T-helper 2 cell (primary cell): ENCODE measurements around the gene MLLT3.

Source experiments
- DNase-seq, 5 experiments: peaks; one replicate each; pipeline versions ENCODE4 v3.0.0 to v3.0.0-alpha.2; 2012 to 2022

MLLT3 gene

DNA sequence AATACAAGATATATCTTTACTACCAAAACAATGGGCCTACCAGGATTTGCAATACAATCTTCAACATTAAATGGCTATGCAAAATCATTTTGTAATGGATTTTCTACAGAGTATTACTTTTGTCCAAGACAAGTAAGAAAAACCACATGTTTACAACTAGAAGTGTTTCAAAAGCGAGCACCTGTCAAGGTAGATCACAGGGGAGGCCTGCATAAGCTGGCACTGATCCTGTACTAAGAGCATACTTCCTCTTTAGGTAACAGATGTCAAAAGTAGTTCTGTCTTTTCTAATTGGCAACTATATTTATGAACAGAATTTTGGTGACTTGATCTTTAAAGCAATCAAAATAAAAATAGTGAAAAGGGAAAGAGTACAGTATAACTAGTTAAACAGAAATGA lies 249.0 kb downstream of the MLLT3 start:
- no peak for DNase-seq

DNA sequence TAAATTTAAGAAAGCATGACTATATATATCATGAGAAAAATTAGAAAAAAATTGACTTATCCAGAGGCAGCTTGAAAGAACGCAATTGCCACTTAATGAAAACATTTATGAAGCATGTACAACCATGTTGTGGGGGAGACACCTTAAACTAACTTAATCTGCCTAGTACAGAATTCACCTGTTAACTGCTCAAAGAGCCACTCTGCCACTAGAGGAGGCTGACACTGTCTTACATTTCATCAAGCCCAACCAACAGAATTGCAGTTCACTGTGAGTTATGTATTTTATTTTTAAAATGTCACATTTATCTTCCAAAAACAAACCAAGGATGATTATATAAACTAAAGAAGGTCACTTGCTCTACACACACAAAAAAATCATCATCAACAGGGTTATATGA lies 252.9 kb downstream of the MLLT3 start:
- no peak for DNase-seq

DNA sequence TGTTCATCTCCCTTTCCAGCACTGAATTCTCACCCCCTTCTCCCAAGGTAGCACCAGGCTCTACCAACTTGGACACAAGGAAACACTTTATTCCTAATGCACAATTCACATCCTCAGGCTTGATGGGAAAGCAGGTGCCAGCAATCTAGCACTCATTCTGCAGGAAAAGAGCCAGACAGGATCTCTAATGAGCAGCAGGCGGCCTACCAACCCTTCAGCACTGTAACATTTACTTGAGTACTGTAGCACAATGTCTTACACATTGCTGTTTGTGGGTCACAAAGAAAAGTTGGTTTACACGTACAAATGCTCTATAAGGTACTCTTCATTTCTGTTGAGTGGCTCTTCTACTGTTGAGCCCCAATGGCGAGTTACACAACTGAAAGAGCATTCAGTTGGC lies 254.4 kb downstream of the MLLT3 start:
- DNase-seq = no peak

DNA sequence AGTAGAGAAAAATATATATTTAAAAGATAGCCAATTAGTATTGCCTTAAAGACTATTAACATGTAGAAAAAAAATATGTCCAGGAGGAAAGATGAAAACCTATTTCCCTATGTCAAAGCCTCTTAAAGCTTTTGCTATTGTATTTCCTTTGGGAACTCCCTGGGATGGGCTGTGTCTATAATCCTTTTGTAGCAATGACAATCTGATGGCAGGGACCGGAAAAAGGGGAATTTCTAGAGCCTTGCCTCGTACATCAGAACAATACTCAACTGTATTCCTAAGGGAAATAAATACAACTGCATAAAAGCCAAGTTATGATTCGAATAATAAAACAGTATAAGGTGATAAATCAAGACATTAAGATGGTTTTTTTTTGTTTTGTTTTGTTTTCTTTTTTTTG lies 257.3 kb downstream of the MLLT3 start:
- no peak for DNase-seq

DNA sequence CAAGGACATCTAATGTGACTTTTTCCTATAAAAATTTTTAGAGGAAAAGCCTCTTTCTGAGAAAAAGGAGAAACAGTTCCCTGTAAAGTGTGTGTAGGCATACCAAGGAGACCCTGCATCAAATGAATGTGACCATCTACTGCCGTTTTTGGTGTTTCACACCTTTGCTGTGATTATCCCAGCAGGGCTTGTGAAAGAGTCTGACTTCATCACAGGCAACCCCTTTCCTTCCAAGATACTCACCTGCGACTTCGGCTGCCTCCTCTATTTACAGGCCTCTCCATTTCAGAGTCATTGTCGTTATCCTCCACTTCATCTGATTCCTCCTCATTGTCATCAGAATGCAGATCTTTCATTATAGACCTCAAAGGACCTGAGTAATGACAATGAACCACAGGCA lies 259.1 kb downstream of the MLLT3 start:
- DNase-seq = no peak

DNA sequence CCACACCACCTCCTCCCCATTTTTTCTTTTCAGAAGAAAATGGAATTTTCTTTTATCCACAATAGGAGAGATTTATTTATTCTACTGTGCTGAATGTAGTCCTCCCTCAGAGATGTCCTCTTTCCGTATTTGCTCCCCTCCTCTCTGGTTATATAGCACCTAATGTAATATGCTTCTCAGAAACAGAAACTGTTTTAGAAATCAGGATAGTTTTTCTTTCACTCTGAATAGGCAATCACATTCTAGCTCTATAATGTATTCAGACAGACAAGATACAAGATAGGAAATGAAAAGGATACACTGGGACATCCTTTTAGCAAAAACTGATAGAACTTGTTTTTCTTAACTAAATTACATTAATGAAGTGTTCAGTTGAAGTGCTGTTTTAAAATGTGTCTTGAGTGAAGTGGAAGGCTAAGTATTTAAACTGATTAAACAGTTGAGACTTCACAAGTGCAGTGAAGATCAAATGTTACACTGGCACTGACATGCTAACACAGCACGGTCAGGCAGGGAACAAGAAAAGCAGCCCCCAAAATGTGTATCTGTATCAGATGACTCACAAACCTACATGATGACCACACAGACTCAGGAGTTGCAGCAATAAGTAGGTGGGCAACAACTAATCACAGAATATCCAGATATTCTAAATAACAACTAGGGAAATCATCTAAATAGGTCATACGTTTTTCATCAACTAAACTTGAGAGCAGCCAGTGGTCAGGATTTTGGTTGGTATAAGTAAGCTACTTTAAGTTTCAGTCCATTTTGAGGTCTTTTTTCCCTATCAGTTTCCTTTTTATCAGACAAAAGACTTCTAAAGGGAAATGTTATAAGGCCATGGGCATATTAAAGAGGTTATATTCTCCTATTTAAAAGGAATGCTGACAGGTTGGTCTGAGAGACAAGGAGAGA lies 260.4 kb downstream of the MLLT3 start:
- DNase-seq = peak in 1 of 5 experiments; percentile 17

DNA sequence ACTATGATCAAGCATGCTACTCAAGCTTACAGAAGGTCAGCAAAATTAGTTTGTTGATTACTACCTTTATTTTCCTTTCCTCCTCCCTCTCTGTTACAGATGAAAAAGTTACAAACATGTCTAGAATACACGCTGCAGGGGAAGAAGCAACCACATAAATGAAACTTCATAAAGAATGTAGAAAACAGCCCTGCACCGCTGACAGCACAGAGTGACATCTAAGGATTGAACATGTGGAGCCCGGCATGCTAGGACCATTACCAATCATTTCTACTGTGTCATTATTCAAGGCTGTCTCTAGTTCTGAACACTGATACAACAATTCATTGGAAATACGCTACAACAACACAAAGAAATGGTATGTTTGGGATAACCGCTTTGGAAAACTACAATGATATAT lies 261.1 kb downstream of the MLLT3 start:
- DNase-seq = no peak

DNA sequence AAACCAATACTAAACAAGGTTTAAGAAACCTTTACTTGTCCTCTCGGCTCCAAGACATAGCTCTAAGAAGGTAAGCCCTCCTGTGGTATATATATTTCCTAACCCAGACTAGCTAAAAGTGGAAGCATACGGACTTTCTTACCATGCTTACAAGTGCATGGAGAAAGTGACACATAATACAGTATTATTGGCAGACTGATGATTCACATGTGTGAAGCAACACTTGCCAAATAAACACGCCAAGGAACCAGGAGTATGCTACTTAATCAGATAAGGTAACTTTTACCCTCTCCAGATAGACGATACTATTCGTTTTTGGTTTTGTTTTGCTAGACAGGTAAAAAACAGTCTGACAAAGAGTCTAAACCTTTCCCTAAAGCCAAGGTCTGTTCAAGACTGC lies 264.1 kb downstream of the MLLT3 start:
- peak in 1 of 5 experiments; percentile 30 for DNase-seq

DNA sequence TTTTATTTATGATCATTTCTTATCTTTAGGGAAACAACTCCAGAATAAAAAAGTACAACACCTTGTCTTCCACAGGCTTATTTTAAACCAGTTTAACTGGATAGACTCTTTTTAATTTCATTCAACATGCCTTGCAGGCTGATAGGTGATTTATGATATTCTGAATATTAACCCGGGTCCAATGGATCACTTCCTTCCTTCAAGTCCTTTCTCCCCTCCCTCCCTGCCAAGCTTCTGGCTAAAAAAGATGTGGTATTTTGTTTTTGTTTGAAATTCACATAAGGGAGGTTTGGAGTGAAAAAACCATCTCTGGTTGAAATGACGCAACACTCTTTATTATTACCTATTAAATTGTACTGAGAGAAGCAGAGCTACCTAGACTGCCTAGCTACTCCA lies 265.3 kb downstream of the MLLT3 start:
- no peak for DNase-seq

DNA sequence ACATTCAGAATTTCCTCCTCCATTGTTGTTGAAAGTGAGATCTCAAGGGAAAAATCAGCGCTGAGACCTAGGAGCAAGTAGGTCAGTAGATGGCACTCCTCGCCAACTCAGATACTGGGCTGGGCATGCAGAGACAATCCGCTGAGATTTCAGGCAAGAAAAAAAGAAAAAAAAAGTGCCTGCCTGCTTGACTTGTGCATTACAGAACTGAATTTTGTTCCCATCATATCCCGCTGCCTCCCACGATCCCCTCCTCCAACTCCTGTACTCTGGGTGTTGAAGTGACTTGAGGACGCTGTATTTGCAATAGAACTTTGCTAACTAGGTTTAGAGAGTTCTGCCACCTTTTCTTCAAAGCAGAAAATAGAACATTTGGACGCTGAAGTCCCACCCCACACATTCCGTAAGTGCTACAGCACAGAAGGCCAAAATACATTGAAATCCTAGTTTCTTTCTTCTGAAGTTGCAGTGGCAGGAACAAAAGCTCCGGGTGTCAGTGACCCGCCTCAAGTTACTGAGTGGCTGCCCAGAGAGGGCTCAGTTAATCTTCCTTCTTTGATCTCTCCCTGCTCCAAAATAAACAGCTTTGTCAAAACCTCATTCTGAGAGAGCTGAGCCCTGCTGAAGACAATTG lies 265.8 kb downstream of the MLLT3 start:
- DNase-seq = peak in 3 of 5 experiments; percentile 8 to 70 (median 9)

DNA sequence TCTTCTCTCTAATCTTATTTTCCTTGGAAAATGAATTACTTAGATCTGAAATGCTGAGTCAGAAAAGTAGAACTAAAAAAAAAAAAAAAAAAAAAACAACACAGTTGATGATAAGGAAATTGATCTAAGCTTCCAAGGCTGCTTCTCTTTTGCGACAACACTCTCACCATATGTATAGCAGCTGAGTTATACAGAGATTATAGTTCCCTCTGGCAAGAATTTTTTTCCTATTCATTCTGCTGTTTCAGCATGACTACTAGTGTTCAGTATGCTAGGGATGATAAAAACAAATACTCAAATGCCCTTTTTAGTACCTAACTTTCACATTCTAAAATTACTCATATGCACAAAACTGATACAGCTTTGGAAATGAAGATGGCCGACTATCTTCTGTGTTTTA lies 267.3 kb downstream of the MLLT3 start:
- DNase-seq = peak in 1 of 5 experiments; percentile 39

DNA sequence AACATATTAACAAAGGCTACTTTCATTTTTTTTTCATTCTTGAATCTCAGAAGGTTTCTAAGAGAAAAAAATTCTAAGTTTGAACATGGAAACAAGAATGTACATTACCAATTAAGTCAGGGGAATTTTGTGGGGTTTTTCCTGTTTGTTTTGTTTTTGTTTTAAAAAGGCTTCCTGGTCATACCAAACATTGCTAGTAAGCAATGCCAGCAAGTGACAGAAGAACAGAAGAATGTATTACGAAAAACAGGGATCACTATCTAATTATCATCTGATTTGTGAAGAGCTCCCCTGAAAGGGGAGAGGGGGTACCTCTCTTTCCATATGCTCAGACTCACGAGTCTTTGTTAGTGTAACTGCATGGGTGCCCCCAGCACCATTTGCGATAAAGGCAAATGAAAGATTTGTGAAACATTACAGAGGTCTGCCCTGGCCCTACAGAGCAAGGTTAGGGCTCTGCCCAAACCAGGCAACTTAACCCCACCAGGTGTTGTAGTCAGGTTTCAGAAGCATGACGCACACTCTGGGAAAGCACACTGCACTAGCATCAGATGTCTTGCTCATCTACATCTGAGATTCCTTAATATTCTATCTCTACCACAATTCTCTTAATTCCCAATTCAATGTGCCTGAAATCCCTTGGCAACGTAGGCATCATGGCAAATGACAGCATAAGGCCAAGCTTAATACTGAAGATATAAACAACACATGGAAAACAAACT lies 268.2 kb downstream of the MLLT3 start:
- DNase-seq = no peak

DNA sequence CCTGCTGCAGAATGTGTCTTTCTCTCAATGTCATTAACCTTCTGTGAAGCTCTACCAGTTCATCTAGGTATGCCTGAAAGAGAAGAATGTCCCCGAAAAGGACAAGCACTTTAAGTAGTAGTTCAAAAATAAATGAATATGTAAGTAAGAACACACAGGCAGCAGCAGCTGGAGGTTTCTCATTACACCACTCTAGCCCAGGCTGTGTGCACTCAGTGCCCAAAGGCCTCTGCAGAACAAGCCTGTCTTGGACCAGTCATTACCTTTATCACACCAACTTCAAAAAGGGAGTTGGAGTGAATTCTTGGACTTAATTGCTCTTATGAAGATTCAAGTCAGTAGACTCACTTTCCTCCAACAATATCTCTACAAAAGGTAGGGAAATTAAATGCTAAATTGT lies 268.8 kb downstream of the MLLT3 start:
- no peak for DNase-seq

DNA sequence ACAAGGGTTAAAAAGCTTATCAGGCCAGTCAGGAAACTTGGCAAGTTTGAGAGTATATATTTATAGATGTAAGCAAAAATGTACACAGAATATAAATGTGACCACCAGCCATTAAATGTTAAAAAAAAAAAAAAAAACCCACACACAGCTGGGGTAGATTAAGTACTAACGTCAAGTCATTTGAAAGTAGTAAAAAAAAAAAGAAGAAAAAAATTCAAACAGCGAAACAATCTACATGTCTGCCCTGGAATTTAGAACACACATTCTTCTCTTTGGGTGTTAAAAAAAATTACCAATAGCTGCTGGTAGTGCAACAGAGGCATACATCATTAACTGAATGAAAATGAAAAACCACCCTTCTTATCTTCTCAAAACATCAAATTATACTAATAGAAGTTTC lies 269.7 kb downstream of the MLLT3 start:
- DNase-seq = no peak

DNA sequence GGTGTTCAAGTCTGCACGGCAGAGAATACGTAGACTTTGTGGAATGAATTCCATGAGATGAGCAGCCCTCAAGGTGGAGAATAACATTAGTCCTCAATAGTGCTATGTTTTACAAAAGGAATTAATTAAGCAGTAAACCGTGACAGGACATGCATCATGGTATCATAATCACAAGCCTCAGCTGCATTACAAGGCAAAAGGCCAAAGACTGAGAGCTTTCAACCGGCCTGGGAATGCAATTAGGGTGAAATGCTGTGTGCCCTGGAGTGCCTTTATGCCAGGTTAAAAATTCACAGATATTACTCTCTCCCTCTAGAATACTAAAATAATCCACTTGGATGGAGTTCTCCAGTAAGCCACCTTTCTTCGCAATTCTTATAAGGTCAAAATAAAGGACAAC lies 270.6 kb downstream of the MLLT3 start:
- DNase-seq = no peak

DNA sequence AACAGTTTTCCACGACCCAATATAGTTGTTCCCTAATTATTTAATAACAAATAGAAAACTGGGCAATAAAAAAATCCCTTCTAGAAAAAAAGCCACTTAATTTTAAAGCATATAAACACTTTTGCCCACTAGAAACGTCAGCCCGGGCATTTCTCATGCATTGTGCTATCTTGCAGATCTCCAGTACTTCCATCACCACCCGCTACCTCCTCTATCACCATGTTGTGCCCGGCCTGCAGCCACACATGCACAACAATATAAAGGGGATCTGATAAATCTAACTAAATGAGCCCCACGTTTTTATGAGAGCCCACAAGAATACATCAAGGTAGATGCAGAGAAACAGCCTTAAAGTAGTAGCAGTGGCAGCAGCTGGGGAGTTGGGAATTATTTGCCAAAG lies 272.7 kb downstream of the MLLT3 start:
- no peak for DNase-seq

DNA sequence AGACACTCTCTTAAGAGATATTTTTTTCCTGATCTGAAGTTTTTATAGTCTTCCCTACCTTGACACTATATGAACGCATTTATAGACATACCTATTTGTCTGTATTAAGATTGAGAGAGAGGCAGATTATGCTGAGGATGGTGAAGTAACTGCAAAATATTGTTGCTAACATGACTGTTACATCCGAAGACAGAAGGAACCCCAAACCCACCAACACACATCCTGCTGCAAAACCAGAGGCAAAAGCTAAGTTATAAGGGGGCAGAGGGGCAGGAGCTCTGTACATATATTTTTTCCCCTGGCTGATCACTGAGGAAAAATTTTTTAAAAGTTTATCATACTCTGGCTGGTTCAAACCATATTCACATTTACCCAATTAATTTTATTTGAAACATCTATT lies 279.0 kb downstream of the MLLT3 start:
- DNase-seq = no peak

DNA sequence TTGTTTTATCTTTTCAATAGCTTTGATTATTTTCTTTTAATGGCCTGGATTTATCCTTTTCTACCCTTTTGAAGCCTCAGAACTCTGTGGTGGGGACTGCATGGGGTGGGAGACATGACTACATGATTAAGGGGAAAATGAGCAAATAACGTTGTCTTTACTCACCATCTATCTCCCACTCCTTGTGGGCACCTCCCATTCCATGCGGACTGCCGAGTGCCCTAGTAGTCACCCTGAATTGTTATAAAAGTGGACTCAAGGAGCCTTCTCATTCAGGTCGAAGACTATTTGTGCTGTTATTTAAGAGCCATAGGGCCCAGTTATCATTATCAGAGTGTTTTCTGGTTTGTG lies 281.8 kb downstream of the MLLT3 start:
- no peak for DNase-seq

DNA sequence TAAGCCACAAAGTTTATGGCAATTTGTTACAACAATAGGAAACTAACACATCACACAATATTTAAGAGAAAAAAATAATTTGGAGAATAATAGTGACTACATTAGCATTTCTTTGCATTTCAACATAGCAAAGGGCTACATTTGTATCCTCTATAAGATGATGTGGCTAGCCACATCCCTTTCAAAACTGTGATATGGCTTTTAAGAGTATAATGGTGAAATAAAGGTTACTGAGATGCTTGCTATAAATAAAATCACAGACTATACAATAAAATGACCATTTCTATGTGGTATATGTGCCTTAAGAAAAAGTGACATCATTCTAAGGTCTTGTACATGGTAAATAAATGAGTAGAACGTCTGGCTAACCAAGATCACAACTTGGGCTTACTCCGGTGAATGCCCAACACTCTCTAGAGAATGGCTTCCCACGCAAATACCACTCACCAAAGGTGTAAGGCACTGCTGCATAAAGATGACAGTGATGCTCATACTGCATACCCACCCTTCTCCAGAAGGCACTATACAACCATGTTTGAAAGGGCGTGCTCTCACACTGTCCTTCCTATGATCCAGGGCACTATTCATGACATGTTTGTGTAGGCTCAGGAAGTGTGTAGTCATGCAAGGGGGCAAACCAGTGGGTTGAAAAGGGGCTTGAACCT lies 286.5 kb downstream of the MLLT3 start:
- DNase-seq = peak in 1 of 5 experiments; percentile 53

DNA sequence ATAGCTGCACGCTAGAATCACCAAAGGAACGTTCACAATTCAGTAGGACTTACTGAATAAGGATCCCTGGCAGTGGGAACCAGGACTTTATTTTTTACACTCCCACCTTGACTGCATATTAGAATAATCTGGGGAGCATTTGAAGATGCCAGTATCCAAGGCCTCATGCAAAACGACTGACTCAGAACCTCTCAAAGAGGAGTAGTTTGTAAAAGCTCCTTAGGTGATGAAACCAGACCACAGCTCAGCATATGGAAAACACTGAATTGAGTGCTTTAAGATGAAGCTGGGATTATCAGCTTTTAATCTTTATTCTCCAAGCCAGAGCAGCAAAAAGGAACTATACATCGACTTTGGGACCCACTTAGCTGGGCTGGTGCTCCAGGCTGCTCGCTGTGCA lies 288.3 kb downstream of the MLLT3 start:
- no peak for DNase-seq

DNA sequence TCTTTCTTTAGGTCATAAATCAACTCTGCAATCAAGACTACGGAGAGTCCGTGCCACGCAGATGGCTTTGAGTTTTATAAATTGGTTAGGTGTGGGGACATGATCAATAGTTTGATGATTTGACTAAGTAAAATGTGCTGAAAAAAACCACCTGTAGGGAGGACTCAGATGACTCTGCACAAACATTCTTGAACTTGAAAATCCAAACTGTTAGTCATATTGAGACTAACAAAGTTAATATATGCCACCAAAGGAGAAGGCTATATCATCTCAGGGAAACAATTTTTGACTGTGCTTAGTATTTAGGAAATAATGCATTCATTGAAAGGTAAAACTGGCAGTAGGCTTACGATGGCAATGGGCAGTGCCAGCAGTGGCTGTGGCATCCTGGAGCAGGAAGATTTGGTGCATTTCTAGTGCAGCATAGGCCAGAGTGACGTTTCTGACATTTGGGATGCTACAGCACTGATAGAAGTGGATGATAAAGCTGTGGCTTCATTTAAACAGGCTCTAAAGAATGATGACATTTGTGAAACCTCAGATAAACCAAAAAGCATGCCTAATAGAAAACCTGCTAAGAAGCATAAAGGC lies 291.1 kb downstream of the MLLT3 start:
- peak in 1 of 5 experiments; percentile 77 for DNase-seq

DNA sequence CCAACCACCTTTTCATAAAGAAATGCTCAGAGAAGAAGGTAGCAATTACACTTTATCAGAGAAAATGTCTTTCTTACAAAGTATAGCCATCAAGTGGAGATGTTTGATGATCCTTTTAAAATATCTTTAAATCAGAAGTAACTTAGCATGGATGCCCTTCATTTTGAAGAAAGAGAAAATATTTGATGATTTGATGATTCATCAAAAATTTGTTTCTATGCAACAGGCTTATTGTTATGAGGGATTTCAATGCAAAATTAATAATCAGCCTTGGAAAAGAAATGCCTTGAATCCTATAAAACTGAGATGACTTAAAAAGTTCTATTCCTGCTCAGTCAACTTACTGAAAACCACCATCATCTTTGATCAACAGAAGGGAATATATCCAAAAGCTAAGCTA lies 291.6 kb downstream of the MLLT3 start:
- DNase-seq = no peak

DNA sequence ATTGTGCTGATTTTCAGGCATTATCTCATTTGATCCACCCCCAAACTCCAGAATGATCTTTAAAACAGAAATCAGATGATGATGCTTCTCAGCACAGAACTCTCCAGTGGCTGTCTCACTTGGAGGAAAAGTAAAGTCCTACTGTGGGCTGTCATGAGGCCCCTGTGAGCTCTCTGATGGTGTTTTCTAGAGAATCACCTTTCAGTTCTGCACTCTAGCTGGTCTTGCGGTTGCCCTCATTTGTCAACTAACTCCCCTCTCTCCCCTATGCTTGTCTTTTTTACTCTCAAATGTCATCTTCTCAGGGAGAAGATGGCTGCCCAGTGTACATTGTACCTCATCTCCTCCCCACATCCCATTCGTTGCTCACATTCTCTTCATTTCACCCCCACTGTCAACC lies 295.8 kb downstream of the MLLT3 start:
- no peak for DNase-seq
